K562 (cell line): ENCODE results near the gene TFB2M. TPM values are rescaled to one million over a fixed set of nuclear protein-coding genes. Genes with fewer than 3 reads are reported as not detected.

Experiments used
- ATAC-seq: fragments of 200-7000 bp; cut with Tn5 transposase; 3 replicates; pipeline ENCODE4 v1.9.1; 2020; ENCODE audit warnings: moderate library complexity
- BruUV-seq: library from RNA; stranded (reverse); fragments of 400-500 nt; replicated peaks from 2 replicates; lab custom pipeline; 2021; lab: Mats Ljungman, UMichigan
- CTCF ChIA-PET: fragments of 300-600 bp; formaldehyde crosslinking; extraction: SDS; loops from one replicate; lab custom pipeline; 2021; ENCODE audit warnings: low intra/inter-chr PET ratio; lab: Yijun Ruan, JAX
- POLR2A ChIA-PET: fragments of 300-600, 350-650 bp; sonication (Branson Sonifier 250); formaldehyde crosslinking; extraction: SDS; loops from one replicate; lab custom pipeline; 2021; ENCODE audit warnings: antibody characterized with exemption, inconsistent platforms; lab: Yijun Ruan, JAX
- DNase-seq, 4 experiments: peaks; one replicate each; pipeline versions ENCODE4 v3.0.0 to v3.0.0-alpha.2; 2011 to 2018; ENCODE audit warnings: low spot score in 3 of 4, mixed read lengths in 3 of 4; ENCODE audit errors: extremely low read depth in 1 of 4
- FAIRE-seq: peaks from 2 replicates; lab custom pipeline; 2011; peaks lifted over from hg19 to GRCh38; lab: Jason Lieb, UNC
- H2AFZ ChIP-seq: 2 replicates; pipeline ENCODE4 v1.6.0; 2011; ENCODE audit warnings: low read depth, low read length, control low read depth, inconsistent platforms
- H3K27ac ChIP-seq: fragments of 200-600 bp; 3 replicates; pipeline ENCODE4 v1.8.0; 2011; ENCODE audit warnings: low read depth, mild to moderate bottlenecking, control low read depth, inconsistent platforms, low read length, moderate library complexity, mixed read lengths; ENCODE audit errors: extremely low read depth
- H3K27me3 ChIP-seq, 2 experiments: fragments of 300-600 bp in 1 of 2; 2 replicates in 1 of 2; 3 replicates in 1 of 2; pipeline versions ENCODE4 v1.6.0 to v1.8.0; 2011; ENCODE audit warnings: inconsistent platforms in 2 of 2, low read length in 2 of 2, mild to moderate bottlenecking in 1 of 2, mixed read lengths in 1 of 2, moderate library complexity in 1 of 2; ENCODE audit not compliant: control insufficient read depth in 2 of 2, insufficient read depth in 2 of 2
- H3K36me3 ChIP-seq: fragments of 300-600 bp; 3 replicates; pipeline ENCODE4 v1.8.0; 2011; ENCODE audit warnings: mild to moderate bottlenecking, low read length, inconsistent platforms; ENCODE audit not compliant: control insufficient read depth, insufficient read depth
- H3K4me1 ChIP-seq, 2 experiments: fragments of 200-600 bp in 1 of 2; replicated peaks in 1 of 2; 2 replicates in 1 of 2; 3 replicates in 1 of 2; pipeline versions ENCODE4 v1.5.1 to v1.8.0; 2011; ENCODE audit warnings: inconsistent platforms in 2 of 2, low read length in 2 of 2, mild to moderate bottlenecking in 1 of 2, mixed read lengths in 1 of 2, moderate library complexity in 1 of 2; ENCODE audit not compliant: control insufficient read depth in 2 of 2, insufficient read depth in 2 of 2
- H3K4me2 ChIP-seq: 2 replicates; pipeline ENCODE4 v1.6.1; 2011; ENCODE audit warnings: low read length, control low read depth, inconsistent platforms, mixed read lengths; ENCODE audit not compliant: insufficient read depth
- H3K4me3 ChIP-seq: fragments of 200-600 bp; sonication (generic), shearing (Covaris generic); 2 replicates; pipeline ENCODE4 v1.5.1; 2016; ENCODE audit warnings: control low read depth, inconsistent platforms
- H3K79me2 ChIP-seq: fragments of 200-600 bp; 3 replicates; pipeline ENCODE4 v1.8.0; 2011; ENCODE audit warnings: low read length, inconsistent platforms; ENCODE audit not compliant: control insufficient read depth, insufficient read depth
- H3K9ac ChIP-seq, 2 experiments: 2 replicates each; pipeline versions ENCODE4 v1.6.0 to v1.6.1; 2011; ENCODE audit warnings: low read depth in 2 of 2, low read length in 2 of 2, control low read depth in 1 of 2, inconsistent platforms in 1 of 2, mild to moderate bottlenecking in 1 of 2, mixed read lengths in 1 of 2; ENCODE audit not compliant: insufficient read depth in 1 of 2
- H3K9me1 ChIP-seq: one replicate; pipeline ENCODE4 v1.6.0; 2011; ENCODE audit warnings: inconsistent platforms, mild to moderate bottlenecking, low read length, moderate library complexity; ENCODE audit not compliant: control insufficient read depth, insufficient read depth
- H3K9me3 ChIP-seq: replicated peaks from 2 replicates; pipeline ENCODE4 v1.5.1; 2011; ENCODE audit warnings: low read depth, low read length, inconsistent platforms; ENCODE audit not compliant: control insufficient read depth, insufficient read depth
- H4K20me1 ChIP-seq: replicated peaks from 2 replicates; pipeline ENCODE4 v1.6.1; 2011; ENCODE audit warnings: low read length, inconsistent platforms, mixed read lengths; ENCODE audit not compliant: control insufficient read depth, insufficient read depth
- CREB5 ChIP-seq: fragments of 250-450 bp; sonication (Bioruptor Pico); IDR thresholded peaks from 2 replicates; pipeline ENCODE4 v1.5.0; 2020; ENCODE audit warnings: mild to moderate bottlenecking
- E2F5 ChIP-seq: sonication (generic); formaldehyde crosslinking; IDR thresholded peaks from 2 replicates; pipeline ENCODE4 v1.8.0; 2022; ENCODE audit warnings: mild to moderate bottlenecking, missing genetic modification reagents
- MXI1 ChIP-seq: IDR thresholded peaks from 2 replicates; pipeline ENCODE4 v1.6.1; 2011; ENCODE audit warnings: low read depth, mild to moderate bottlenecking, improper control_type of control experiment, low read length
- POLR2AphosphoS5 ChIP-seq: IDR thresholded peaks from 2 replicates; pipeline ENCODE4 v1.6.1; 2011; ENCODE audit warnings: mild to moderate bottlenecking, low read depth, low read length, moderate library complexity; ENCODE audit not compliant: control insufficient read depth, insufficient read depth
- PPARD ChIP-seq: fragments of 250-450 bp; sonication (Bioruptor Pico); IDR thresholded peaks from 2 replicates; pipeline ENCODE4 v1.8.0; 2022; ENCODE audit warnings: inconsistent platforms, mild to moderate bottlenecking, moderate library complexity
- TFAM ChIP-seq: fragments of 250-450 bp; sonication (Bioruptor Pico); conservative IDR thresholded peaks from 2 replicates; pipeline ENCODE4 v1.5.0; 2021; ENCODE audit warnings: mild to moderate bottlenecking, moderate library complexity
- ZBTB34 ChIP-seq: fragments of 250-450 bp; sonication (Bioruptor Pico); IDR thresholded peaks from 2 replicates; pipeline ENCODE4 v1.8.0; 2021; ENCODE audit warnings: mild to moderate bottlenecking, moderate library complexity
- ZBTB7A ChIP-seq: IDR thresholded peaks from 2 replicates; pipeline ENCODE4 v1.6.1; 2011; ENCODE audit warnings: low read depth, mild to moderate bottlenecking, low read length, moderate library complexity, borderline replicate concordance; ENCODE audit not compliant: control insufficient read depth
- ZFP36 ChIP-seq: fragments of 150-350 bp; IDR thresholded peaks from 2 replicates; pipeline ENCODE4 v1.6.1; 2018; ENCODE audit warnings: low read length, low read depth; ENCODE audit not compliant: partially characterized antibody
- ZHX1 ChIP-seq: fragments of 150-350 bp; conservative IDR thresholded peaks from 2 replicates; pipeline ENCODE4 v1.6.1; 2014; ENCODE audit warnings: low read length
- ZNF512 ChIP-seq: IDR thresholded peaks from 2 replicates; pipeline ENCODE4 v1.6.1; 2016; ENCODE audit warnings: missing genetic modification characterization, missing compliant biosample characterization
- ZSCAN32 ChIP-seq: fragments of 450-650 bp; formaldehyde crosslinking; IDR thresholded peaks from 2 replicates; pipeline ENCODE4 v1.4.0; 2020; ENCODE audit warnings: mild to moderate bottlenecking, moderate library complexity
- WGBS: fragments of 100-300 bp; shearing (Covaris generic); methylation state at CpG from one replicate; pipeline ENCODE4 v1.1.6; 2016; ENCODE audit warnings: low coverage, mixed read lengths; ENCODE audit not compliant: insufficient coverage; ENCODE audit errors: missing lambda C conversion rate; 5-methylcytosine and 5-hydroxymethylcytosine counted together
- in situ Hi-C: fragments of 300-500 bp; cut with MboI; formaldehyde crosslinking; loops from 4 replicates; pipeline ENCODE4 v1.15.0; 2018; ENCODE audit warnings: inconsistent platforms, mixed read lengths
- intact Hi-C: fragments of 100-400 bp; cut with micrococcal nuclease; formaldehyde crosslinking; loops from 2 replicates; pipeline ENCODE4 v1.14.2; 2022
- polyA plus RNA-seq, 8 experiments: library from polyadenylated mRNA; depleted of rRNA in 4 of 8; stranded (reverse) in 5 of 8; unstranded in 3 of 8; fragments of >200 nt; fragmentation: Nextera tagmentation in 2 of 8; fragmentation: Illumina TruSeq in 1 of 8; extraction: Ambion mirVana in 2 of 8; extraction: Trizol in 1 of 8; gene quantifications; 2 replicates each; pipeline versions ENCODE4 v1.2.1 to v1.2.3, GENCODE V29; 2011 to 2014; ENCODE audit warnings: inconsistent platforms in 1 of 8, missing spikeins in 1 of 8
- total RNA-seq, 7 experiments: library from RNA; depleted of rRNA in 6 of 7; stranded (reverse); fragments of >200 nt in 6 of 7; fragmentation: Illumina TruSeq in 2 of 7; extraction: Trizol in 2 of 7; gene quantifications; 2 replicates each; pipeline versions ENCODE4 v1.2.1 to v1.2.3, GENCODE V29; 2011 to 2021; ENCODE audit warnings: low replicate concordance in 1 of 7

TFB2M gene
- total and polyA plus RNA-seq, 9 of the 15 experiments (the other 6 are each of a cell fraction or from before 2014, with no cell fraction given) = 55.1 to 162 (median 70.6) TPM

- no peak for FAIRE-seq
- Histone ChIP-seq H3K4me1 (peaks cover 9 to 35% of the 10 kb centered on the region in 2 experiments; a peak in 4 of 5 replicates), H3K27me3 (no peaks in the 10 kb centered on the region), H3K9ac (no peak overlapping the region), H3K4me2 (no peak overlapping the region), H3K79me2 (peaks cover 10% of the 10 kb centered on the region), H3K36me3 (no peaks in the 10 kb centered on the region), H3K27ac (no peak overlapping the region), H3K9me1 (no peaks in the 10 kb centered on the region), H4K20me1 (no peaks in the 10 kb centered on the region), H3K4me3 (no peak overlapping the region), H2AFZ (no peak overlapping the region), H3K9me3 (peaks cover 10% of the 10 kb centered on the region)
- POLR2A ChIA-PET = no interaction called here
- no peak for ATAC-seq
- intact Hi-C loops (no loop called here), in situ Hi-C loops (no loop called here)
- CTCF ChIA-PET = no interaction called here
- no peak for DNase-seq
- no TSS peak for BruUV-seq
- 36% methylated on average over 12 of the region's 13 CpGs for whole genome bisulfite sequencing
- TF ChIP-seq ZFP36 (no peak), TFAM (CRISPR knock-in tag) (no peak), ZSCAN32 (no peak), E2F5 (CRISPR knock-in tag) (no peak), PPARD (CRISPR knock-in tag) (no peak), ZBTB7A (no peak), ZNF512 (tag) (no peak), MXI1 (no peak), CREB5 (CRISPR knock-in tag) (no peak), ZHX1 (no peak), POLR2AphosphoS5 (no peak), ZBTB34 (CRISPR knock-in tag) (no peak)
Observed at GRCh38 chr1:246510147-246511030, 55.7 kb downstream of the TFB2M start.
